GM18520 (cell line): ENCODE measurements around the gene IL15RA.
"Not testable (repeated sequence)": the region's sequence is repeated elsewhere in the genome, so short reads cannot be mapped to it uniquely, and the experiment has no call there.

Source experiments
- ATAC-seq: cut with Tn5 transposase; IDR thresholded peaks from one replicate; pipeline ENCODE4 v1.9.1; 2021; ENCODE audit not compliant: unreplicated experiment

The IL15RA gene

DNA sequence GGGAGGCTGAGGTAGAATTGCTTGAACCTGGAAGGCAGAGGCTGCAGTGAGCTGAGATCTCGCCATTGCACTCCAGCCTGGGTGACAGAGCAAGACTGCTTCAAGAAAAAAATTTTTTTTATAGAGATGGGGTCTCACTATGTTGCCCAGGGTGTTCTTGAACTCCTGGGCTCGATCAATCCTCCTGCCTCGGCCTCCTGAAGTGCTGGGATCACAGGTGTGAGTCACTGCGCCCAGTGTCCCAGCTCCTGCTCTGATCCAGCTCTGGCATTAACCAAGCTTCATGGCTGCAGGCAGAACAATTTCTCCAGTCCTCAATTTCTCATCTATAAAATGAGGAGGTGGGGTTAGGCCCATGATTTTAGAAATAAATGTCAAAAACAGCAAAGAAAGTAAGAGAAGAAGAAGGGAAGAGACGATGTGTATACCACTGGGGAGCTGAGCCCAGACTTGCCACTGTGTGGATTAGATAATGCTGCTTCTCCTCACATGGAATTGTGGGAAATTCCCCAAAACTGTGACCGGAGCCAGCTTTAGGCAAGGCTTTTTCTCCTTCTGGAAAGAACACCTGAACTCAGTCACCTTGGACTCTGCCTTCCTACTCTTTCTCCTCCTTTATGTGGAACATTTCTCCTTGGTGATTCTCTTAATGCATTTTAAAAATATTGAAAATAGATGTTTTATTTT is 25.5 kb downstream of the IL15RA start:
- ATAC-seq: no peak

DNA sequence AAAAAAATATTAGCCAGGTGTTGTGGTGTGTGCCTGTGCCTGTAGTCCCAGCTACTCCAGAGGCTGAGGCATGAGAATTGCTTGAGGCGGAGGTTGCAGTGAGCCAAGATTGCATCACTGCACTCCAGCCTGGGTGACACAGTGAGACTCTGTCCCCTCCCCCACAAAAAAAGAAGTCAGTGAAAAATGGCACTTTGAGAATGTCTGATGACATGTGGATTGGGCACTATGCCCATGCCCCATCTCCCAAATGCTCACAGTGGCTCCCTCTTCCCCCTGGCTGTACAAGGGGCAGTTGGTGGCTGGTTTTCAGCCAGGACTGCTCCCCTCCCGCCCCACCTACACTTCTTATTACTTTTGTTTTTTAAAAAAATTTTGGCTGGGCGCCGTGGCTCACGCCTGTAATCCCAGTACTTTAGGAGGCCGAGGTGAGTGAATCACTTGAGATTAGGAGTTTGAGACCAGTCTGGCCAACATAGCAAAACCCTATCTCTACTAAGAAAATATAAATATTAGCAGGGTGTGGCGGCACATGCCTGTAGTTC is 26.1 kb downstream of the IL15RA start:
- ATAC-seq: no peak

- ATAC-seq: no peak
These were observed 28.2 kb downstream of the IL15RA start for GRCh38 chr10:5949009-5949759.

GRCh38 chr10:5948208-5948585 is 29.1 kb downstream of the IL15RA start:
- ATAC-seq: no peak

DNA sequence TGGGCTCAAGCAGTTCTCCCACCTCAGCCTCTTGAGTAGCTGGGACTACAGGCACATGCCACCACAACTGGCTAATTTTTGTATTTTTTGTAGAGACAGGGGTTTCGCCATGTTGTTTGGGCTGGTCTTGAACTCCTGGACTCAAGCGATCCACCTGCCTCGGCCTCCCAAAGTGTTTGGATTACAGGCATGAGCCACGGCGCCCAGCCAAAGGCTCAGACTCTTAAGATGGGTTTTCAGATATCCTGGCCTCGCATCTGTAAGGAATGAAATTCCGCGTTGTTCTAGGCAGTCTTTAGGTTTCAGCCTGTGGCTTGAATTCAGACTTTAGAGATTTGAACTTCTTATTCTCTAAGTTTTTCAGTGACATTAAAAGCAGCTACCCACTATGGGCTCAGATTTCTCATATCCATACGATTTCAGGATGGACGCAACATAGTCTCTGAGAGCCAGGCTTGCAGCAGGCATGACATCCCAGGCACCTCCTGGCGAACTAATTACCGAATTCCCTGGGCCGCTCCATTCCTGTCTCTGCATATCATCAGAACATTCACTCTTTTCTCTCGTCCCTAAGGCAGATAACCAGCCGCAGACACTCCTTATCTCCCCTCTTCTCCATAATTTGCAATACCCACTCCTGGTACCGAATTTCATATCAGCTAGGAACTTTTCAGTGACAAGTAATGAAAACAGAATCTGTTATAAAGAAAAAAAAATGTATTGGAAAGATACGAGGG is 29.7 kb downstream of the IL15RA start:
- no peak for ATAC-seq

GRCh38 chr10:5946786-5947185 is 30.6 kb downstream of the IL15RA start:
- ATAC-seq: no peak

DNA sequence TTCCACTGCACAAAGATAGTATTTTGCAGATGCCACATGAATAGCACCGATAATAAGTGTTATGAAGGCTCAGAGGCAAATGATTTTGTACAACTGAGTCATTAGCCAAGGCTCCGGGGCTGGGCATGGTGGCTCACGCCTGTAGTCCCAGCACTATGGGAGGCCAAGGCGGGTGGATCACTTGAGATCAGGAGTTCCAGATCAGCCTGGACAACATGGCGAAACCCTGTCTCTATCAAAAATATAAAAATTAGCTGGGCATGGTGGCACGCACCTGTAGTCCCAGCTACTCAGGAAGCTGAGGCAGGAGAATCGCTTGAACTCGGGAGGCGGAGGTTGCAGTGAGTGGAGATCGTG is 30.9 kb downstream of the IL15RA start:
- ATAC-seq: not testable (repeated sequence)

GRCh38 chr10:5945561-5946418 is 31.6 kb downstream of the IL15RA start:
- ATAC-seq: no peak

- ATAC-seq: no peak
These were observed 32.2 kb downstream of the IL15RA start for GRCh38 chr10:5945190-5945509.

DNA sequence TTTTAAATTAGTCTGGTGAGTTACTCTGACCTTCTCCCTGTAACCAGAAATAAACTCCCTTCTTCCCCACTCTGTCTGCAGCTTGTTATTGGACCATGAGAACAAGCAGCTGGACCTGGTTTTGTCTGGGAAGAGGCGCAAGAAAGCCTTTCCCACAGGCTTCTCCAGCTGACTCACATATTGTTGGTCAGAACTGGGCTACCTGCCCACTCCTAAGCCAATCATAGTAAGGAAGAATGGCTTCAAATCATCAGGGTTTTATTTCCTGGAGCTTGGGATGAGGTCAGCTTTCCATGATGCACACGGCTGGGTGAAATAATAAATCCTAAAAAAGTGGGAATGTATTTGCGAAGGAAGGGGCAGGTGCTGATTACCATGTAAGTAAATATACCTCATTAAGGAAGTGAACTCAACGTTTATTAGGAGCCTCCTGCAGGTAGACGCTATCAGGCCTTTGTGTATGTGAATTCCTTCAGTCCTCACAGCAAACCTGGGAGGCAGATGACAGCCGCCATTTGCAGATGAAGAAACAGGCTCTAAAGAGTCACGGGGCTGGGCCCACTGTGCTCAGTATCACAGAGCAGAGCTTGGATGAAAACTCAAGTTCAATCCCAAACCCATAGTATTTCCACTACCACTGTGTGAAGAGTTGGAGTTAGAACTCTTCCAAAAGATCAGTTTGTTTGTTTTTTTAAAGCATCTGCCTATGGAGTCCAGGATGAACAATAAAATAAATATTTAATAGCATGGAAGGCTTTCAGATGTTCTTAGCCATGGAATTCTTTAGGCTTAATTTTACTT is 32.8 kb downstream of the IL15RA start:
- ATAC-seq: no peak

DNA sequence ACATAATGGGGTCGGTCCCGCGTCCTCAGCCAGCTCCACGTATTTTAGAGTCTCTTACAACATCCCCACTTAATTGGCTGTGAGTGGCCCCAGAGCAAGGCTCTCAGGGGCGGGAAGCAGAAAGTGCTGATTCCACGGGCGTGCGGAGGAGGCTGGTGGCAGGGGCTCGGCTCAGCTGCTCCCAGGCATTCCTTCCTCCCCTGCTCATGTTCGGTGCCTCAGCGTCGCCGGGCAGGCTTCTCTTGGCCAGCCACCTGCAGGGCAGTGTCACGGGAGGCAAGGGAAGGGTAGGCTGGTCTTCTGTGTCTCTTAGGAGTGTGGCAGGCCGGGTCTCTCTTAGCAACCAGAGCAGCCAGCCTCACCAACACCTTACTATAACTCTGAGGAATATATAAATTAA is 33.8 kb downstream of the IL15RA start:
- no peak for ATAC-seq

DNA sequence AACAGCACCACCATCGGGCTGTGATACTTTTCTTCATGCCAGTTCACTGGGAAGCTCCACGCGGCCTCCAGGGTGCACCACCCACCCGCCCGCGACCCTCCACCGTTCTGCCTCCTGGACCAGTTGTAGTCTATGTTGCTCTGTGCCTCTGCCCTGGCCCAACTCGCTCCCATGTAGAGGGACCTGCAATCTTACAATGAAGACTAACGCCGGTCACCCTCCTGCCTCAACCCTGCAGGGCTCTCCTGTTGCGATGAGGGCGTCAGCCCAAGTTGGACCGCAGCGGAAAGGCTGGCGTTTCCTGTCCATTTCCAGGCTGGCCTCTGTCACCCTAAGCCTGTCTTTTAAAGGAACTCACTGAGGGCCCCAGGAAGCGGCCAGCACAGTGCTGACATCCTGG is 34.9 kb downstream of the IL15RA start:
- ATAC-seq: no peak

DNA sequence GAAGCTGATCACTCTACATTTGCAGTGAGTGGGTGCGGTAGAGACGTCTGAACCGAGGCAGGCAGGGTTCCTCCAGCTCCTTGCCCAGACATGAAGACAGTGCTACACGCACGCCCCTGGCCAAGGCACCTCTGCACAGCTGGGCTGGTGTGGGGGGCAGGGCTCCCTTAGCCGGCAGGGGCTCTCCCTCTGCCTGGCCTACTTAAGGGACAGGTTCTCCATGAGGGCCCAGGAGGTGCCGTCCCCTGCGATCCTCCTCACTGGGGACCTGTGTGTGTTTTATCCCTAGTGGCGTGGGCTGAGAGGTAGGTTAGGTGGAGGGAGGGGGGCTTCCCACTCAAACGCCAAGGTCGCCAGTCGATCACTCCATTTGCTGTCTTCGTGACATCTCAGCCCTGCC is 35.3 kb downstream of the IL15RA start:
- ATAC-seq: no peak

GRCh38 chr10:5941579-5941978 is 35.8 kb downstream of the IL15RA start:
- ATAC-seq: no peak

- no peak for ATAC-seq
These were observed 36.5 kb downstream of the IL15RA start for GRCh38 chr10:5940807-5941218.

DNA sequence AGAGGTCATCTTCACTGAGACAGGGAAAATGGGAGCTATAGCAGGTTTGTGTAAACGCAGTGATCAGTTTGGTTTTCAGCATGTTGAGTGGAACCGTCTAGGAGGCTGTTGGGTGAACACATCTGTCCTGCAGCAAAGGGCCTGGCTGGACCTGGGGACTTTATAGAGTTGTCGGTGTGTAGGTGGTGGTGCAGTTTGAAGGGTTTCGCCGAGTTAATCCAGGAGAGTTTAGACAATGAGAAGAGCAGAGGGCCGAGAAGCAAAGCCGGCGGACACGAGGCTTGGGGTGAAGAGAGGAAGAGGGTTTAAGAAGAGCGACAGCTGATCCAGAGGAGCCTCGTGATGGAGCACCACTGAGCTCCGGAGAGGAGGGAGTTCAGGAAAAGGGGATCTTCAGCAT is 39.1 kb downstream of the IL15RA start:
- no peak for ATAC-seq

DNA sequence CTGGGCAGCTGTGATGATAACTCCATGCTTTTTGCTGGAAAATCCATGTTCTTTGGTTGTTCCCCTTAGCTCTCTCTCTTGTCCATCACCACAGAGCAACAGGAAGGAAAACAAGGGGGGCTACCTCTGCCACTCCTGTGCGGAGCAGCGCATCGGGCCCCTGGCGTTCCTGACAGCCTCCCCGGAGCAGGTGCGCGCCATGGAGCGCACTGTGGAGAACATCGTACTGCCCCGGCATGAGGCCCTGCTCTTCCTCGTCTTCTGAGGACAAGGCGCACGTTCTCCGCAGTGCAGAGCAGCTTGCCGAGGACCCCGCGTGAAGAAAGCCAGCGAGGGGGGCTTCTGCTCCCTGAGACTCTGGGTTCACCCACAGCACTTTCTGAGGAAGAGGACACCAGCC is 40.3 kb downstream of the IL15RA start:
- no peak for ATAC-seq

- no peak for ATAC-seq
These were observed 41.7 kb downstream of the IL15RA start for GRCh38 chr10:5935628-5936027.

DNA sequence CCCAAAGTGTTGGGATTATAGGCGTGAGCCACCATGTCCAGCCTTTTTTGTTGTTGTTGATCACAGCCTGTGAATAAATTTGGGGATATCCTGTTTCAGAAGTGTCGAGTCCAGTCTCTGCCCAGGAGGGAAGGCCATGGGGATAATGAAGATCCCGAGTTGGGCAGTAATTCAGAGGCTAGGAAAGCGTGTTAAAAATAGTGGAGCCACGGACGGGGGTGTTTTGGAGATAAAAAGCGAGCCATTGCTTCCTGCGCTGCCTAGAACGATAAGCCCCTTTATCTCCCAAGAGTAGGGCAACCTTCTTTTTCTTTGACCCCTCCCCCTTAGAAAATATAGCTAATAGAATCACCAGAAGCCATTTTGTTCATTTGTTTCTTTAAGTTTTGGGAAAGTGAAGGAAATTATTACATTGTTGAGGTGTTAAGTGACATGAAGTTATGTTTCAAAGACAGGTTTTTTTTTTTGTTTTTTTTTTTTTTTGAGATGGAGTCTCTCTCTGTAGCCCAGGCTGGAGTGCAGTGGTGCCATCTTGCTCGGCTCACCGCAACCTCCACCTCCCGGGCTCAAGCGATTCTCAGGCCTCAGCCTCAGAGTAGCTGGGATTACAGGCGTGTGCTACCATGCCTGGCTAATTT is 43.3 kb downstream of the IL15RA start:
- ATAC-seq: no peak

DNA sequence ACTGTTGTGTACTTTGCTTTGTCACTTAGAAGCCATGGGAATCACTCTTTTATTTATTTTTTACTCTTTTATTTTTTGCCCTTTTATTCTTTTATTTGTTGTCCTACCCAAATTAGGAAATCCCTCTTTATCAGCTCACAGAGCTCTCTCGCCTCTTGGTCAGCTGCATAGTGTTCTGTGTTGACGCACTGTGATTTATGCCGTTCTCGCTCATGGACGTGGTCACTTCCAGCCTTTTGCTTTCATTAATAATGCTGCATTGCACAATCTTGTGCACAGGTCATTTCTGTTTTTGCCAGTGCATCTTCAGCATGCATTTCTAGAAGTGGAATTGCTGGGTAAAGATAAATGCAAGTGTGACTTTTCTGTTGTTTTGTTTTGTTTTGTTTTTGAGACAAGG is 45.0 kb downstream of the IL15RA start:
- no peak for ATAC-seq
